Vagina (tissue), 2 donors: ENCODE results near the gene PIK3CB. TPM values are rescaled to one million over a fixed set of nuclear protein-coding genes. Genes with fewer than 3 reads are reported as not detected.
A peak's percentile ranks its signal among the peaks of the same experiment; 100 is the strongest.

ENCODE experiments used
- DNase-seq, 2 donors: peaks; one replicate each; pipeline ENCODE4 v3.0.0-alpha.2; 2017; ENCODE audit errors: extremely low spot score in 2 of 2
- H3K27ac ChIP-seq: fragments of 200-600 bp; sonication (generic); one replicate; pipeline ENCODE4 v1.5.1; 2019
- H3K27me3 ChIP-seq: fragments of 200-600 bp; sonication (generic); one replicate; pipeline ENCODE4 v1.5.1; 2019
- H3K36me3 ChIP-seq, 2 donors: fragments of 200-600 bp; sonication (generic); one replicate each; pipeline ENCODE4 v1.5.1; 2017 to 2019
- H3K4me1 ChIP-seq: fragments of 200-600 bp; sonication (generic); one replicate; pipeline ENCODE4 v1.5.1; 2019
- H3K4me3 ChIP-seq, 2 donors: fragments of 200-600 bp; sonication (generic); 1 replicate in 1 of 2; 2 replicates in 1 of 2; pipeline ENCODE4 v1.5.1; 2016 to 2019
- H3K9me3 ChIP-seq: fragments of 200-600 bp; sonication (generic); one replicate; pipeline ENCODE4 v1.5.1; 2019
- POLR2A ChIP-seq, 2 donors: fragments of 450-650 bp; IDR thresholded peaks; one replicate each; pipeline ENCODE4 v1.6.1; 2017; ENCODE audit warnings: antibody characterized with exemption in 2 of 2, mild to moderate bottlenecking in 2 of 2, moderate library complexity in 2 of 2
- POLR2AphosphoS5 ChIP-seq, 2 donors: sonication (generic); formaldehyde crosslinking; IDR thresholded peaks; one replicate each; pipeline ENCODE4 v1.9.0; 2017; ENCODE audit warnings: antibody characterized with exemption in 2 of 2, mild to moderate bottlenecking in 2 of 2, low read depth in 1 of 2; ENCODE audit not compliant: insufficient read depth in 1 of 2
- intact Hi-C: fragments of 100-400 bp; cut with DNase I; formaldehyde crosslinking; loops from one replicate; pipeline ENCODE4 v1.15.1; 2023
- total RNA-seq: library from RNA; depleted of rRNA; stranded (reverse); fragments of >200 nt; gene quantifications from one replicate; pipeline ENCODE4 v1.2.3, GENCODE V29; 2016
- TF ChIP-seq, protein P1 (sequence below), 3 experiments: fragments of 450-650 bp in 2 of 3; fragments of 200-600 bp in 1 of 3; sonication (generic) in 1 of 3; IDR thresholded peaks; one replicate each; pipeline ENCODE4 v1.5.1; 2017 to 2019; ENCODE audit warnings: antibody characterized with exemption in 3 of 3, mild to moderate bottlenecking in 2 of 3, moderate library complexity in 2 of 3

PIK3CB gene
- 31.9 TPM for total RNA-seq

DNA sequence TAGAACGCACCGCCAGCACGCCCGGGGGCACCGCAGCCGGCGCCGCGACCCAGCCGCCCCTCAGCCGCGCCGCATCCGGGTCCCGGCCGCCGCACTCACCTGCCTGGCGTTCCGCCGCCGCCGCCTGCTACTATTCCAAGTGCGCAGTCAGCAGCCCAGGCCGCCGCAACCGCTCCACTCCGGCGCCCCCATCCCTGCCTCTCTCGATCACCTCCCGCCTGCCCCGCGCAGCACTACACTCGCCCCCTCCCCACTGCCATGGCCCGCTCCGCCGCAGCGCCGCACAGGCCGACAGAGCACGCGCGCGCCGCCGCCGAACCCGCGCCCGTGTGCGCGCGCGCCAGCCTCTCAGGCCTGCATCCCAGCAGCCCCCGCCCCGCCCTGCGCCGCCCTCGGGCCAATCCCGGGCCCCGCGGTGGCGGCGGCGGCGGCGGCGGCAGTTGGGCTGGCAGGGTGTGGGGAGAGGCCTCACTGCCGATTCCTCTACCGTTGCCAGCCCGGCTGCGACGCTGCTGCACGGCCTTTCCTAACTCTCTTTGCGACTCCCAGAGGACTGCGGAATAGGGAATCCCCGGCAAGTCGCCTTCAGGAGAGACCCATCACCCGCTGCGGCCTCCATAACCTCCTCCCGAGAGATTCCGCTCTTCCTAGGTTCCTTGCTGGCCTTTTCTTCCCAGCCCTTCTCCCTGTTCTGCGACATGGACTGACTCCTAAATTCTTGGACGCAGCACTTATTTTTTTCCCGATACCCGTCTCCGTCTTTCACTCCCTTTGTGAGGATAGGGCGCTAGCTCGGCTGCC is at the start of gene PIK3CB:
TSS of gene PIK3CB (minus strand) at position 333 of the 801 bp plus-strand sequence. CDS start 75,585 bp downstream, outside the sequence.
- H3K27me3 ChIP-seq, result no peaks in the 10 kb centered on the region
- peak within 1 kb of the TSS; percentile 92 for H3K27ac ChIP-seq
- peak in 1 of 2 donors; percentile 77 for TF ChIP-seq POLR2AphosphoS5 (IDR thresholded peaks at IDR 0.05; ENCODE audit: insufficient read depth in 1 of 2, low read depth in 1 of 2)
- TF ChIP-seq, protein P1, sequence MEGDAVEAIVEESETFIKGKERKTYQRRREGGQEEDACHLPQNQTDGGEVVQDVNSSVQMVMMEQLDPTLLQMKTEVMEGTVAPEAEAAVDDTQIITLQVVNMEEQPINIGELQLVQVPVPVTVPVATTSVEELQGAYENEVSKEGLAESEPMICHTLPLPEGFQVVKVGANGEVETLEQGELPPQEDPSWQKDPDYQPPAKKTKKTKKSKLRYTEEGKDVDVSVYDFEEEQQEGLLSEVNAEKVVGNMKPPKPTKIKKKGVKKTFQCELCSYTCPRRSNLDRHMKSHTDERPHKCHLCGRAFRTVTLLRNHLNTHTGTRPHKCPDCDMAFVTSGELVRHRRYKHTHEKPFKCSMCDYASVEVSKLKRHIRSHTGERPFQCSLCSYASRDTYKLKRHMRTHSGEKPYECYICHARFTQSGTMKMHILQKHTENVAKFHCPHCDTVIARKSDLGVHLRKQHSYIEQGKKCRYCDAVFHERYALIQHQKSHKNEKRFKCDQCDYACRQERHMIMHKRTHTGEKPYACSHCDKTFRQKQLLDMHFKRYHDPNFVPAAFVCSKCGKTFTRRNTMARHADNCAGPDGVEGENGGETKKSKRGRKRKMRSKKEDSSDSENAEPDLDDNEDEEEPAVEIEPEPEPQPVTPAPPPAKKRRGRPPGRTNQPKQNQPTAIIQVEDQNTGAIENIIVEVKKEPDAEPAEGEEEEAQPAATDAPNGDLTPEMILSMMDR (IDR thresholded peaks at IDR 0.05), result no peak
- TF ChIP-seq POLR2A (IDR thresholded peaks at IDR 0.05), result peak in 1 of 2 donors; percentile 57
- intact Hi-C loops, result loop anchor here (10.0 kb wide), 1 partner anchor 230 kb away; the partner anchor contains the start of gene FAIM
- peak within 1 kb of the TSS; percentile 76 to 83 for H3K4me3 ChIP-seq
- no peaks in the 10 kb centered on the region for H3K36me3 ChIP-seq
- H3K4me1 ChIP-seq, result peaks cover 20% of the 10 kb centered on the region
- peak in 1 of 2 donors; percentile 88 for DNase-seq
- no peaks in the 10 kb centered on the region for H3K9me3 ChIP-seq

DNA sequence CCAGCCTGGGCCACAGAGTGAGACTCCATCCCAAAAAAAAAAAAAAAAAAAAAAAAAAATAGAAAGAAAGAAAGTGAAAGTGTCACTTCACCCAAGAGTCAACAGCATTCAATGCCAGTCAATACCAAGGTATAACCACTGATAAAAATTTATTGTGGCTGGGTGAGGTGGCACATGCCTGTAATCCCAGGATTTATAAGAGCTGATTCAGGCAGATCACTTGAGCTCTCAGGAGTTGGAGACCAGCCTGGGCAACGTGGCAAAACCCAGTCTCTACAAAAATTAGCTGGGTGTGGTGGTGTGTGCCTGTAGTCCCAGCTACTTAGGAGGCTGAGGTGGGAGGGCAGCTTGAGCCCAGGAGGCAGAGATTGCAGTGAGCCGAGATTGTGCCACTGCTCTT is 46.5 kb upstream of the PIK3CB start:
- H3K36me3 ChIP-seq, result no peaks in the 10 kb centered on the region
- no peak overlapping the region for H3K27ac ChIP-seq
- H3K4me3 ChIP-seq, result no peak overlapping the region
- no peak for DNase-seq
- no peak for TF ChIP-seq POLR2A (IDR thresholded peaks at IDR 0.05)
- no peak for TF ChIP-seq POLR2AphosphoS5 (IDR thresholded peaks at IDR 0.05; ENCODE audit: insufficient read depth in 1 of 2, low read depth in 1 of 2)
- TF ChIP-seq, protein P1 (IDR thresholded peaks at IDR 0.05), result no peak
- intact Hi-C loops, result no loop called here
- H3K27me3 ChIP-seq, result no peaks in the 10 kb centered on the region
- no peaks in the 10 kb centered on the region for H3K4me1 ChIP-seq
- no peaks in the 10 kb centered on the region for H3K9me3 ChIP-seq

DNA sequence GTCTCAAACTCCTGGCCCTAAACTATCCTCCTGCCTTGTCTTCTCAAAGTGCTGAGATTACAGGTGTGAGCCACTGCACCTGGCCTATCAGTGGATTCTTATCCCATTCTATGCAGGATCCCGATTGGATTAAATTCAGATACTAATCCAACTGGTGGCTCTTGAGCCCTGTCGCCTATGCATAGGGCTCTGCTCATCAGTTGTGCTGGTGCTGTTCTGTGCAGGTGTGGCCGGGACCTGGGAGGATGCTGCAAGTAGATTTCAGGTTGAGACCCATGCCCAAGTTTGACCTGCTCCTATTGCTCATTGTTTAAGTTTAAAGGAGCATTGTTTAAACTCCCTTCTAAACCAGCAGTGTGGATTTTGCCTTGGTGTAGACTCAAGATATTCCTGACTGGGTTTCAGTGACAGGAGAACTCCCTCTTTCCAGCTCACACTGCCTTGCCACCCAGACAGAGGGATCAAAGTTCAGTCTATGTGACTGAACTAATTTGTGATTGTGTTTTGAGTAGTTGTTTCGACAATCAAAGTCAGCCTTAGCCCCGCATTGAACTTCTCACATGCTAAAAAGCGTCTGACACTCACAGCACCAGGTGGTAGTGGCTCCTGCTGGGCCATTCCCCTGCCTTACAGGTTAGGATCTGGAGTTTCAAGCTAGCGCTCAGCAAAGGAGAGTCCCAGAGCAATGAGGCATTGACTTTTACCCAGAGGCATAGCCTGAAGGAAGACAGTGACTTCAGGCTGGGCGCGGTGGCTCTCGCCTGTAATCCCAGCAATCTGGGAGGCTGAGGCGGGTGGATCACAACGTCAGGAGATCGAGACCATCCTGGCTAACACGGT is 45.0 kb upstream of the PIK3CB start:
- DNase-seq, result no peak
- Histone ChIP-seq H3K27ac (no peak overlapping the region), H3K27me3 (no peaks in the 10 kb centered on the region), H3K36me3 (no peaks in the 10 kb centered on the region), H3K4me1 (no peaks in the 10 kb centered on the region), H3K9me3 (no peaks in the 10 kb centered on the region), H3K4me3 (no peak overlapping the region)
- TF ChIP-seq POLR2AphosphoS5 (IDR thresholded peaks at IDR 0.05; ENCODE audit: insufficient read depth in 1 of 2, low read depth in 1 of 2) (no peak), POLR2A (IDR thresholded peaks at IDR 0.05) (no peak)
- TF ChIP-seq, protein P1 (IDR thresholded peaks at IDR 0.05), result no peak
- intact Hi-C loops, result no loop called here

DNA sequence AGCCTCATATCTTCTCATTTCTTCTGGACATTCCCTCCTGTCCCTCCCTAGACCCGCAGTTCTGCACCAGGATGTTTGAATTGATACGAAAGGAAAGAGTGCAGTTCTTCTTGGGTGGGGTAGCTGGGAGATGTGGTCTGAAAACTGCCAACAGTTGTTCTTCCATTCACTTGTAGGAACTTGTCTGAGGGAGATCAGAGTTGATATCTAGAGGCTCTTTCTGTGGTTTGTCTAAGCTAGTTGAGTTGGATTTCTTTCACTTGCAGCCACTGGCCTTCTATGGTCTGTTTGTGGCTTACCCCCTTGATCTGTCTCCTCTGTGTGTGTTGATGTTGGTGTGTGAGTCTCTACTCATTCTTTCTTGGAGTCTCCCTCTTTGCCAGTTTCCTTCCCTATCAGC is 42.5 kb upstream of the PIK3CB start:
- TF ChIP-seq POLR2AphosphoS5 (IDR thresholded peaks at IDR 0.05; ENCODE audit: insufficient read depth in 1 of 2, low read depth in 1 of 2), result no peak
- TF ChIP-seq, protein P1 (IDR thresholded peaks at IDR 0.05), result no peak
- no peak for TF ChIP-seq POLR2A (IDR thresholded peaks at IDR 0.05)
- H3K27ac ChIP-seq, result no peak overlapping the region
- intact Hi-C loops, result no loop called here
- no peaks in the 10 kb centered on the region for H3K36me3 ChIP-seq
- H3K4me3 ChIP-seq, result no peak overlapping the region
- H3K9me3 ChIP-seq, result no peaks in the 10 kb centered on the region
- no peaks in the 10 kb centered on the region for H3K4me1 ChIP-seq
- H3K27me3 ChIP-seq, result no peaks in the 10 kb centered on the region
- no peak for DNase-seq
